Fibroblast of the aortic adventitia (primary cell): ENCODE data around the gene RNASEL. TPM values are rescaled to one million over a fixed set of nuclear protein-coding genes. Genes with fewer than 3 reads are reported as not detected.

Experiments
- DNase-seq: peaks from one replicate; pipeline ENCODE4 v3.0.0-alpha.2; 2010; ENCODE audit warnings: low read depth
- H3K4me3 ChIP-seq: 2 replicates; pipeline ENCODE4 v1.5.1; 2011; ENCODE audit warnings: low read depth, mild to moderate bottlenecking, control low read depth, low read length, moderate library complexity
- CTCF ChIP-seq: IDR thresholded peaks from 2 replicates; pipeline ENCODE4 v1.5.1; 2011; ENCODE audit warnings: mild to moderate bottlenecking, low read length, control low read depth, inconsistent platforms; ENCODE audit not compliant: insufficient read depth
- total RNA-seq: library from RNA; depleted of rRNA; stranded (reverse); fragments of >200 nt; gene quantifications from 2 replicates; pipeline ENCODE4 v1.2.3, GENCODE V29; 2012; ENCODE audit warnings: low replicate concordance

Gene RNASEL
- total RNA-seq, 1 donor = 9.5 TPM

GRCh38 chr1:182607566-182607965 lies 18.5 kb upstream of the RNASEL start:
- H3K4me3 ChIP-seq = no peak overlapping the region
- DNase-seq = no peak
- TF ChIP-seq CTCF = no peak

GRCh38 chr1:182604175-182605164 lies 15.4 kb upstream of the RNASEL start, which contains the start of gene RGS16:
Gene RGS16, minus strand, starts transcription at chr1:182604389. Its CDS starts 130 bp downstream, at chr1:182604259.
- peak; percentile 76 for DNase-seq
- TF ChIP-seq CTCF = no peak
- peak within 1 kb of the TSS; percentile 79 for H3K4me3 ChIP-seq

GRCh38 chr1:182603646-182604174 lies 14.7 kb upstream of the RNASEL start:
- TF ChIP-seq CTCF = no peak
- H3K4me3 ChIP-seq = peak overlapping the region; percentile 79
- no peak for DNase-seq

GRCh38 chr1:182602935-182603645 lies 14.0 kb upstream of the RNASEL start:
- peak overlapping the region; percentile 79 for H3K4me3 ChIP-seq
- no peak for TF ChIP-seq CTCF
- DNase-seq = peak; percentile 55

- DNase-seq = no peak
- H3K4me3 ChIP-seq = no peak overlapping the region
- TF ChIP-seq CTCF = no peak
Observed at GRCh38 chr1:182601913-182602312, 12.9 kb upstream of the RNASEL start.

- DNase-seq = peak; percentile 89
Observed at GRCh38 chr1:182601416-182601786, 12.3 kb upstream of the RNASEL start.

More at GRCh38 chr1:182601416-182601786, 12.3 kb upstream of the RNASEL start:
- H3K4me3 ChIP-seq = no peak overlapping the region
- TF ChIP-seq CTCF = peak; percentile 71
